GM12878 (cell line): Measurements from ENCODE around the gene PLEK2. TPM values are rescaled to one million over a fixed set of nuclear protein-coding genes. Genes with fewer than 3 reads are reported as not detected.

Source experiments
- ATAC-seq: fragments of 200-7000 bp; cut with Tn5 transposase; 3 replicates; pipeline ENCODE4 v1.9.1; 2020; ENCODE audit warnings: mild to moderate bottlenecking, moderate library complexity
- BruUV-seq: library from RNA; stranded (reverse); fragments of 400-500 nt; replicated peaks from 2 replicates; lab custom pipeline; 2021; lab: Mats Ljungman, UMichigan
- CTCF ChIA-PET: fragments of 300-600 bp; sonication (Branson Sonifier 250); formaldehyde crosslinking; extraction: SDS; loops from one replicate; lab custom pipeline; 2021; ENCODE audit warnings: inconsistent platforms; lab: Yijun Ruan, JAX
- POLR2A ChIA-PET: fragments of 350-600 bp; formaldehyde crosslinking; extraction: SDS; loops from one replicate; lab custom pipeline; 2021; ENCODE audit warnings: inconsistent platforms; lab: Charles Lee
- RAD21 ChIA-PET: fragments of 300-600 bp; sonication (Branson Sonifier 250); formaldehyde crosslinking; loops from one replicate; lab custom pipeline; 2023; ENCODE audit warnings: antibody characterized with exemption; ENCODE audit not compliant: unreplicated experiment; lab: Charles Lee
- SMC1A ChIA-PET: fragments of 300-600 bp; sonication (Branson Sonifier 250); formaldehyde crosslinking; loops from one replicate; lab custom pipeline; 2023; ENCODE audit not compliant: unreplicated experiment, uncharacterized antibody; lab: Charles Lee
- DNase-seq: peaks from one replicate; pipeline ENCODE4 v3.0.0-alpha.2; 2011; ENCODE audit warnings: low read depth, low spot score
- FAIRE-seq: peaks from 3 replicates; lab custom pipeline; 2011; peaks lifted over from hg19 to GRCh38; lab: Jason Lieb, UNC
- H2AFZ ChIP-seq: 2 replicates; pipeline ENCODE4 v1.6.0; 2011; ENCODE audit warnings: low read depth, low read length, control low read depth; ENCODE audit not compliant: control insufficient read depth
- H3K27ac ChIP-seq: 2 replicates; pipeline ENCODE4 v1.5.1; 2011; ENCODE audit warnings: control low read depth; ENCODE audit not compliant: control insufficient read depth, insufficient read depth
- H3K27me3 ChIP-seq, 2 experiments: replicated peaks in 1 of 2; 2 replicates each; pipeline versions ENCODE4 v1.6.0 to v1.6.1; 2011; ENCODE audit warnings: low read length in 1 of 2; ENCODE audit not compliant: control insufficient read depth in 2 of 2, insufficient read depth in 2 of 2
- H3K36me3 ChIP-seq, 2 experiments: 2 replicates each; pipeline ENCODE4 v1.5.1; 2011; ENCODE audit warnings: low read length in 1 of 2; ENCODE audit not compliant: control insufficient read depth in 2 of 2, insufficient read depth in 2 of 2
- H3K4me1 ChIP-seq: 2 replicates; pipeline ENCODE4 v1.6.1; 2011; ENCODE audit warnings: mild to moderate bottlenecking, low read length, moderate library complexity, mixed read lengths; ENCODE audit not compliant: control insufficient read depth, insufficient read depth
- H3K4me2 ChIP-seq: 2 replicates; pipeline ENCODE4 v1.6.0; 2011; ENCODE audit warnings: control low read depth; ENCODE audit not compliant: control insufficient read depth, insufficient read depth
- H3K4me3 ChIP-seq: fragments of 200-600 bp; sonication (generic); 2 replicates; pipeline ENCODE4 v1.5.1; 2016
- H3K79me2 ChIP-seq: 2 replicates; pipeline ENCODE4 v1.6.0; 2011; ENCODE audit warnings: low read length; ENCODE audit not compliant: control insufficient read depth, insufficient read depth
- H3K9ac ChIP-seq: 2 replicates; pipeline ENCODE4 v1.8.0; 2011; ENCODE audit warnings: low read length, control low read depth, mixed read lengths; ENCODE audit not compliant: control insufficient read depth, insufficient read depth
- H3K9me3 ChIP-seq: replicated peaks from 3 replicates; pipeline ENCODE4 v1.5.1; 2011; ENCODE audit warnings: mild to moderate bottlenecking, low read length; ENCODE audit not compliant: control insufficient read depth, insufficient read depth
- H4K20me1 ChIP-seq: 2 replicates; pipeline ENCODE4 v1.6.0; 2011; ENCODE audit not compliant: control insufficient read depth, insufficient read depth
- HDAC2 ChIP-seq: fragments of 200-600 bp; sonication (generic); IDR thresholded peaks from 2 replicates; pipeline ENCODE4 v1.6.1; 2017
- IRF5 ChIP-seq: fragments of 450-650 bp; IDR thresholded peaks from 2 replicates; pipeline ENCODE4 v1.6.1; 2017; ENCODE audit warnings: borderline replicate concordance
- MTA2 ChIP-seq: fragments of 450-650 bp; IDR thresholded peaks from 2 replicates; pipeline ENCODE4 v1.6.1; 2016; ENCODE audit warnings: low read depth, mild to moderate bottlenecking, moderate library complexity
- NFYB ChIP-seq: IDR thresholded peaks from 2 replicates; pipeline ENCODE4 v1.6.1; 2011; ENCODE audit warnings: low read depth, mild to moderate bottlenecking, low read length, improper control_type of control experiment, moderate library complexity; ENCODE audit not compliant: insufficient read depth
- PAX5 ChIP-seq: IDR thresholded peaks from 2 replicates; pipeline ENCODE4 v1.6.1; 2011; ENCODE audit warnings: low read depth, low read length, borderline replicate concordance
- SMC3 ChIP-seq: IDR thresholded peaks from 2 replicates; pipeline ENCODE4 v1.6.1; 2011; ENCODE audit warnings: low read length, improper control_type of control experiment, borderline replicate concordance
- STAT1 ChIP-seq: fragments of 450-650 bp; conservative IDR thresholded peaks from 2 replicates; pipeline ENCODE4 v1.6.1; 2014; ENCODE audit warnings: antibody characterized with exemption, mild to moderate bottlenecking
- WGBS: methylation state at CpG from one replicate; pipeline ENCODE4 v1.1.6; 2016; ENCODE audit warnings: low lambda C conversion rate; ENCODE audit not compliant: insufficient replicate concordance, insufficient coverage; ENCODE audit errors: missing lambda C conversion rate; 5-methylcytosine and 5-hydroxymethylcytosine counted together
- in situ Hi-C: fragments of 300-500 bp; cut with MboI; formaldehyde crosslinking; loops from 9 replicates; pipeline ENCODE4 v1.14.3; 2018; ENCODE audit warnings: mixed read lengths
- intact Hi-C: fragments of 100-400 bp; cut with micrococcal nuclease; formaldehyde crosslinking; loops from one replicate; pipeline ENCODE4 v1.14.2; 2022; ENCODE audit not compliant: unreplicated experiment
- polyA plus RNA-seq, 11 experiments: library from polyadenylated mRNA; depleted of rRNA in 4 of 11; unstranded in 6 of 11; stranded (reverse) in 5 of 11; fragments of >200 nt; fragmentation: Nextera tagmentation in 4 of 11; fragmentation: Illumina TruSeq in 1 of 11; extraction: Ambion mirVana in 4 of 11; extraction: Trizol in 1 of 11; gene quantifications; 1 replicate in 1 of 11; 2 replicates in 10 of 11; pipeline versions ENCODE4 v1.2.1 to v1.2.3, GENCODE V29; 2011 to 2016; ENCODE audit warnings: inconsistent platforms in 2 of 11, missing spikeins in 2 of 11, low read depth in 1 of 11
- total RNA-seq, 4 experiments: library from RNA; depleted of rRNA in 3 of 4; stranded (reverse); fragments of >200 nt in 3 of 4; fragmentation: Illumina TruSeq in 1 of 4; extraction: Trizol in 1 of 4; gene quantifications; 2 replicates each; pipeline versions ENCODE4 v1.2.1 to v1.2.3, GENCODE V29; 2013 to 2021
- TF ChIP-seq, protein P1 (sequence below): fragments of 450-650 bp; IDR thresholded peaks from 2 replicates; pipeline ENCODE4 v1.6.1; 2016; ENCODE audit warnings: mild to moderate bottlenecking

PLEK2 gene
- total and polyA plus RNA-seq, 10 of the 15 experiments (the other 5 are each of a cell fraction or from before 2014, with no cell fraction given): 0.08 to 0.20 TPM; not detected in 8

DNA sequence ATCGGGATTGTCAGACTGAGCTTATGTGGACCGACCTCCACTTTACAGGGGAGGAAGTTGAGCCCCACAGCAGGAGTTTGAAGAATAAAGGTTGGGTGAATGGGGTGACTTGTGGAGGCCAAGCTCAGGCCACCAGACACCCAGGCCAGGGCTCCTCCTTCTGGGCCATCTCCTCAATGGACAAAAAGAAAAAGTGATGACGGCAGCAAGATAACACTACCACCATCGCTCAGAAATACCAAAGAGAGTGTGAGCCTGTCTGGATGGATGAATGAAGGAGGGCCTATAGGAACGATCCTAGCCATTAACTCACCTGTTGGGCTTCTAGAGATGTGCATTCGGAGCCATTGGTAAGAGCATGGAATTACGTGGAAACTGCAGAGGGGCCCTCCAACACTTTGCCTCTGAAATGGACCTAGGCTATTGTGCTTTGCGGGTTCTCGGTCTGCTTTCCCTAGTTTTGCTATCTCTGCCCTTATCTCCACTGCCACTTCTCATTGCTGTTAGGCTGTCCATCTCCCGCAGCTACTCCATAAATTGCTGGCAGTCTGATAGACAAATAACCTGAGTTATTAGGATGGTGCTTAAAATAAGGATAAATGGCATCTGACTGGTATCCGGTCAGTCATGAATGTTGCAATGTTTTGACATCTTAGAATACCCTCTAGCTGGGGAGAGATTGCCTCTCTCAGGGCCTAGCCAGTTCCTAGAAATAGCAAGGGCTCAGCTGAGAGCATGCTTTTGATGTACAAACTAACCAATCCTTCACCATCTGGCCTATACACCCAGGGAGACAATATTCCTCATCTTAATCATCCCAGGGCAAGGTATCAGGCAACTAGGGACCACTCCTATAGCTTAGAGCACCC lies 9.6 kb upstream of the PLEK2 start:
- Histone ChIP-seq H2AFZ (no peak overlapping the region), H3K9me3 (no peaks in the 10 kb centered on the region), H3K27me3 (peaks cover 0 to 6% of the 10 kb centered on the region in 2 experiments; a peak in 3 of 4 replicates), H3K36me3 (no peaks in the 10 kb centered on the region), H3K79me2 (no peaks in the 10 kb centered on the region), H3K4me3 (no peak overlapping the region), H3K27ac (no peak overlapping the region), H3K4me1 (no peaks in the 10 kb centered on the region), H3K9ac (no peak overlapping the region)
- in situ Hi-C loops: loop anchor here (10.0 kb wide), 1 partner anchor 283 kb away; the partner anchor contains the start of gene RDH12
- 53% methylated on average over 11 of the region's 11 CpGs for WGBS
- ATAC-seq (no peak), DNase-seq (no peak), FAIRE-seq (no peak)
- POLR2A ChIA-PET: no interaction called here
- BruUV-seq: no TSS peak
- CTCF ChIA-PET: interaction anchor here (0.9 to 21.1 kb wide), 6 partner anchors 6 to 283 kb away, joined by 3 to 583 read pairs (median 10); partner anchors contain the start of gene TMEM229B
- SMC1A ChIA-PET: interaction anchor here (1.4 to 10.2 kb wide), 4 partner anchors 149 to 283 kb away, joined by 3 to 185 read pairs (median 10); no protein-coding TSS in a partner anchor
- no peak for TF ChIP-seq STAT1
- TF ChIP-seq MTA2: no peak
- TF ChIP-seq, protein P1, sequence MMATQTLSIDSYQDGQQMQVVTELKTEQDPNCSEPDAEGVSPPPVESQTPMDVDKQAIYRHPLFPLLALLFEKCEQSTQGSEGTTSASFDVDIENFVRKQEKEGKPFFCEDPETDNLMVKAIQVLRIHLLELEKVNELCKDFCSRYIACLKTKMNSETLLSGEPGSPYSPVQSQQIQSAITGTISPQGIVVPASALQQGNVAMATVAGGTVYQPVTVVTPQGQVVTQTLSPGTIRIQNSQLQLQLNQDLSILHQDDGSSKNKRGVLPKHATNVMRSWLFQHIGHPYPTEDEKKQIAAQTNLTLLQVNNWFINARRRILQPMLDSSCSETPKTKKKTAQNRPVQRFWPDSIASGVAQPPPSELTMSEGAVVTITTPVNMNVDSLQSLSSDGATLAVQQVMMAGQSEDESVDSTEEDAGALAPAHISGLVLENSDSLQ: no peak
- no peak for TF ChIP-seq PAX5
- TF ChIP-seq IRF5: no peak
- TF ChIP-seq HDAC2: no peak
- no peak for TF ChIP-seq NFYB
- no peak for TF ChIP-seq SMC3
- TF ChIP-seq, all 136 proteins: peak for 0
- no peak overlapping the region for H3K4me2 ChIP-seq
- RAD21 ChIA-PET: interaction anchor here (1.0 to 3.6 kb wide), 3 partner anchors 150 to 282 kb away, joined by 3 to 29 read pairs (median 3); no protein-coding TSS in a partner anchor
- no peaks in the 10 kb centered on the region for H4K20me1 ChIP-seq
- intact Hi-C loops: loop anchor here (2.0 kb wide), 1 partner anchor 281 kb away; no protein-coding TSS in a partner anchor
